Hepatocyte (in vitro differentiated cells): ENCODE results near the gene CATSPERD.

Experiments used
- EZH2 ChIP-seq: fragments of 200-600 bp; sonication (generic); IDR thresholded peaks from 2 replicates; pipeline ENCODE4 v1.6.1; 2016; ENCODE audit warnings: antibody characterized with exemption, mild to moderate bottlenecking, borderline replicate concordance
- EZH2phosphoT487 ChIP-seq: fragments of 200-600 bp; sonication (generic); IDR thresholded peaks from one replicate; pipeline ENCODE4 v1.6.1; 2018; ENCODE audit warnings: antibody characterized with exemption, mild to moderate bottlenecking, low read depth, moderate library complexity; ENCODE audit not compliant: unreplicated experiment, severe bottlenecking
- TF ChIP-seq, protein P1 (sequence below): fragments of 200-600 bp; sonication (generic); IDR thresholded peaks from 2 replicates; pipeline ENCODE4 v1.5.1; 2016; ENCODE audit warnings: antibody characterized with exemption, mild to moderate bottlenecking; ENCODE audit not compliant: poor library complexity

DNA sequence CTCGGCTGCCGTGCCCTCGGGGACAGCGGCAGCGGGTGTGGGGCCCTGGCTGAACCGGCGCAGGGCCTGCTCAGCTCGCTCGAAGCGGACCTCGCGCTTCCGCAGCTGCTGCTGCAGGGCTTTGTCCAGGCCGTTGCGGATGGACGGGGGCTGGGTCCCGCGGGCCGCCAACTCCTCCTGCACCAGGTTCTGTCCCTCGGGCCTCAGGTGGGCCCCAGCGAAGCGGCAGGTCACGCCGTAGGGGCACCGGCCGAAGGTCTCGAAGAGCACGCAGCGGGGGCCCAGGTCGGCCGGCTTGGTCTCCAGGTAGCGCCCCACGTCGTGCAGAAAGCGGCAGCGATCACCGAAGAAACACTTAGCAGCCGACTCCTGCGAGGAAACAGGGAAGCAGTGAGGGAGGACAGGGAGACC, 68.9 kb downstream of the CATSPERD start:
- TF ChIP-seq, protein P1, sequence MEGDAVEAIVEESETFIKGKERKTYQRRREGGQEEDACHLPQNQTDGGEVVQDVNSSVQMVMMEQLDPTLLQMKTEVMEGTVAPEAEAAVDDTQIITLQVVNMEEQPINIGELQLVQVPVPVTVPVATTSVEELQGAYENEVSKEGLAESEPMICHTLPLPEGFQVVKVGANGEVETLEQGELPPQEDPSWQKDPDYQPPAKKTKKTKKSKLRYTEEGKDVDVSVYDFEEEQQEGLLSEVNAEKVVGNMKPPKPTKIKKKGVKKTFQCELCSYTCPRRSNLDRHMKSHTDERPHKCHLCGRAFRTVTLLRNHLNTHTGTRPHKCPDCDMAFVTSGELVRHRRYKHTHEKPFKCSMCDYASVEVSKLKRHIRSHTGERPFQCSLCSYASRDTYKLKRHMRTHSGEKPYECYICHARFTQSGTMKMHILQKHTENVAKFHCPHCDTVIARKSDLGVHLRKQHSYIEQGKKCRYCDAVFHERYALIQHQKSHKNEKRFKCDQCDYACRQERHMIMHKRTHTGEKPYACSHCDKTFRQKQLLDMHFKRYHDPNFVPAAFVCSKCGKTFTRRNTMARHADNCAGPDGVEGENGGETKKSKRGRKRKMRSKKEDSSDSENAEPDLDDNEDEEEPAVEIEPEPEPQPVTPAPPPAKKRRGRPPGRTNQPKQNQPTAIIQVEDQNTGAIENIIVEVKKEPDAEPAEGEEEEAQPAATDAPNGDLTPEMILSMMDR = no peak
- TF ChIP-seq EZH2phosphoT487 (no peak), EZH2 (no peak)
